Gastrocnemius medialis (tissue), 4 donors: ENCODE results near the gene CARNS1. TPM values are rescaled to one million over a fixed set of nuclear protein-coding genes. Genes with fewer than 3 reads are reported as not detected.

ENCODE experiments used
- ATAC-seq, 2 donors: fragments of 150-250 bp; one replicate each; pipeline ENCODE4 v1.9.1; 2016
- DNase-seq, 2 donors: peaks; one replicate each; pipeline ENCODE4 v3.0.0-alpha.2; 2019
- H3K27ac ChIP-seq, 4 donors: fragments of 200-600 bp; sonication (generic); 1 replicate in 1 of 4; 2 replicates in 3 of 4; pipeline ENCODE4 v1.5.1; 2016 to 2018; ENCODE audit warnings: mild to moderate bottlenecking in 2 of 4, moderate library complexity in 1 of 4
- H3K27me3 ChIP-seq, 3 donors: fragments of 200-600 bp; sonication (generic) in 2 of 3; 1 replicate in 1 of 3; 2 replicates in 2 of 3; pipeline versions ENCODE4 v1.5.1 to v1.6.0; 2016 to 2019; ENCODE audit warnings: mild to moderate bottlenecking in 1 of 3, moderate library complexity in 1 of 3
- H3K36me3 ChIP-seq, 2 donors: fragments of 200-600 bp; sonication (generic) in 1 of 2; one replicate each; pipeline ENCODE4 v1.5.1; 2017 to 2018
- H3K4me1 ChIP-seq, 2 donors: fragments of 200-600 bp; sonication (generic) in 1 of 2; one replicate each; pipeline ENCODE4 v1.5.1; 2016 to 2017; ENCODE audit warnings: mild to moderate bottlenecking in 2 of 2
- H3K4me3 ChIP-seq, 4 donors: fragments of 200-600 bp; sonication (generic) in 3 of 4; 1 replicate in 1 of 4; 2 replicates in 3 of 4; pipeline ENCODE4 v1.5.1; 2016 to 2019; ENCODE audit warnings: mild to moderate bottlenecking in 2 of 4
- H3K9me3 ChIP-seq, 3 donors: fragments of 200-600 bp; sonication (generic) in 2 of 3; 1 replicate in 1 of 3; 2 replicates in 2 of 3; pipeline ENCODE4 v1.5.1; 2016 to 2019
- CTCF ChIP-seq, 5 experiments: fragments of 450-650 bp in 3 of 5; fragments of 200-600 bp in 2 of 5; sonication (generic) in 2 of 5; IDR thresholded peaks in 4 of 5; conservative IDR thresholded peaks in 1 of 5; 1 replicate in 4 of 5; 2 replicates in 1 of 5; pipeline ENCODE4 v1.5.1; 2016 to 2019; ENCODE audit warnings: antibody characterized with exemption in 5 of 5, mild to moderate bottlenecking in 3 of 5, moderate library complexity in 3 of 5
- POLR2A ChIP-seq, 2 donors: fragments of 450-650 bp; IDR thresholded peaks; one replicate each; pipeline ENCODE4 v1.6.1; 2017; ENCODE audit warnings: antibody characterized with exemption in 2 of 2, mild to moderate bottlenecking in 2 of 2, moderate library complexity in 2 of 2
- in situ Hi-C, 4 donors: fragments of 200-750 bp; cut with MboI; loops; one replicate each; pipeline versions ENCODE4 v1.15.0 to v1.8.0; 2017; ENCODE audit warnings: low sequenced_read_pairs in 4 of 4
- intact Hi-C: fragments of 100-400 bp; cut with DNase I; formaldehyde crosslinking; loops from one replicate; pipeline ENCODE4 v1.15.1; 2023; ENCODE audit warnings: low total_unique reads
- total RNA-seq, 4 donors: library from RNA; depleted of rRNA; stranded (reverse); fragments of >200 nt; gene quantifications; one replicate each; pipeline versions ENCODE4 v1.1.0 to v1.2.3, GENCODE V29; 2016

CARNS1 gene
- 10 to 100 TPM in 1 of 4 donors, 1 to 10 TPM in 3; 2.5 to 11.0 (median 4.9) TPM for total RNA-seq

- Histone ChIP-seq H3K9me3 (no peaks in the 10 kb centered on the region), H3K27me3 (peaks cover 2 to 7% (median 4%) of the 10 kb centered on the region in 3 donors), H3K4me3 (peak within 1 kb of the TSS; percentile 40 to 56 (median 50)), H3K4me1 (peaks cover 46 to 53% of the 10 kb centered on the region in 2 donors), H3K27ac (peak within 1 kb of the TSS; percentile 78 to 97 (median 87)), H3K36me3 (no peaks in the 10 kb centered on the region)
- in situ Hi-C loops, result no loop called here
- intact Hi-C loops, result no loop called here
- TF ChIP-seq POLR2A (IDR thresholded peaks at IDR 0.05) (no peak), CTCF (IDR thresholded peaks at IDR 0.05 in 4 of 5, conservative IDR thresholded peaks at IDR 0.05 in 1 of 5) (no peak)
- ATAC-seq (peak in 1 of 2 donors; percentile 5), DNase-seq (peak in 1 of 2 donors; percentile 59)
Measured at GRCh38 chr11:67415501-67416304, at the start of gene CARNS1. Gene CARNS1, plus strand, starts transcription at chr11:67415678. Its CDS starts 522 bp downstream, at chr11:67416200.

DNA sequence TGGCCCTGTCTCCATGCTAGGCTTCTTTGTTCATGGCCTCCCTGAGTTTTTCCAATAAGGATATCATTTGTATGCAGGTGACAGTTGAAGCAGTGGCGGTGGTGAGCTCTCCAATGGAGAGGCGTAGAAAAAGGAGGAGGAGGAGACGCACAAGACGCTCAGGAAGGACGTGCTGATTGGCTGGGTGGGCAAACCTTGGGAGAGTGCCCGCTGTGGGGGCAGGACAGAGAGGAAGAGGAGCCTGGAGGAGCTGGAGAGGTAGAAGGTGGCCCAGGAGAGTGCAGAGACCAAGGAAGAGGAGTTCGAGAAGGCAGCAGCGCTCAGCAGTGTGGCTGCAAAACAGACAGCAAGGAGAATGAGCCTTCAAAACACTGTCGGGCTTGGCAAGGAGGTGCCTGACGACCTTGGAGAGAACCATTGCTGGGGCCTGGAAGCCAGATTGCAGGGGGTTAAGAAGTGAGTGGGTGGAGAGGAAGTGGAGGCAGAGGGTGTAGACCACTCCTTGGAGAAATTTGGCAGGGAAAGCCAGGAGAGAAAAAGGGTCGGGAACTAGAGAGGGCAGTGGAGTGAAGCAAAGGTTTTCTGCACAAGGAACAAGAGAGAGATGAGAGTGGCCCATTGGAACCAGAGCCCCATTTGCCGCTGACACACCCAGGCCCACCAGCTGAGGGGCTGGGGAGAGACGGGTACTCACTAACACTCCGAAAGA lies 49.6 kb upstream of the CARNS1 start:
- ATAC-seq, result no peak
- Histone ChIP-seq H3K9me3 (no peaks in the 10 kb centered on the region), H3K36me3 (no peaks in the 10 kb centered on the region), H3K4me3 (no peak overlapping the region), H3K27ac (no peak overlapping the region), H3K4me1 (no peaks in the 10 kb centered on the region), H3K27me3 (peaks cover 0 to 20% (median 16%) of the 10 kb centered on the region in 3 donors)
- TF ChIP-seq CTCF (IDR thresholded peaks at IDR 0.05 in 4 of 5, conservative IDR thresholded peaks at IDR 0.05 in 1 of 5), result no peak
- no peak for TF ChIP-seq POLR2A (IDR thresholded peaks at IDR 0.05)
- intact Hi-C loops (no loop called here), in situ Hi-C loops (no loop called here)
- DNase-seq, result no peak

- no peak for TF ChIP-seq CTCF (IDR thresholded peaks at IDR 0.05 in 4 of 5, conservative IDR thresholded peaks at IDR 0.05 in 1 of 5)
- no peak for TF ChIP-seq POLR2A (IDR thresholded peaks at IDR 0.05)
- no peaks in the 10 kb centered on the region for H3K36me3 ChIP-seq
- H3K9me3 ChIP-seq, result no peaks in the 10 kb centered on the region
- no peak overlapping the region for H3K4me3 ChIP-seq
- no peaks in the 10 kb centered on the region for H3K4me1 ChIP-seq
- DNase-seq (no peak), ATAC-seq (no peak)
- peaks cover 0 to 25% (median 16%) of the 10 kb centered on the region in 3 donors for H3K27me3 ChIP-seq
- in situ Hi-C loops (no loop called here), intact Hi-C loops (no loop called here)
- H3K27ac ChIP-seq, result no peak overlapping the region
Measured at GRCh38 chr11:67366546-67366945, 48.9 kb upstream of the CARNS1 start.

DNA sequence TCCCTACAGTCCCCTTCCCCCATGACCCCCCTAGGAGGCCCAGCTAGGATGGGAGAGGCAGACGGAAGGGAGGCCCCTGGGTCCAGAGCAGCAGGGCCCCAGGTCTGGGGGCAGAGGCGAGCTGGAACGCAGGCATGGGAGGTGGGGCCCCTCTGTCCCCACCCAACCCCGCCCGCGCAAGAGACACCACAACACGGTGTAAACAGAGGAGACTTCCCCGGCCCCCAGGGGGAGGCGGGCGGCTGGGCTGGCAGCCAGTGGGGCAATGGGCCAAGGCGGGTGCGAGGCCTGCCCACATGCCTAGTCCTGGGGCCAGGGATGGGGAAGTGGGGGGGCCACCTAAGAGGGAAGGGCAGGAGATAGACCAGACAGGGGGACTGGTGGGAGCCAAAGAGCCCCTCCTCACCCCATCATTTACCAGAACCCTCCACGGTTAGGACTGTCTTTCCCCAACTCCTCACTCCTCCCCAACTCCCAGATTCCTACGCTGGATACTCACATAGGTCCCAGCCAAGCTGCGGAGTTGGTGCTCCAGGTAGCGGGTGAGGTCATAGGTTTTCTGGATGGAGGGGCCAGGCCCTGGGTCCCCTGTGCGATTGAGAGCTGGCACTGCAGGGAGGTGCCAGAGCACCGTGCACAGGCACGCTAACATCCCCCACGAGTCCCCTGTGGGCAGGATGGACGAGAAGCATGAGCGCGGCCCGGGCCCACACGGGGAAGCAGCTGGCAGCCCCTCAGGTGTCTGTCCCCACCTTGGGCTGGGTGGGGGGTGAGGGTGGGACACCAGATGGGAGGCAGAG lies 48.3 kb upstream of the CARNS1 start:
- Histone ChIP-seq H3K4me1 (no peaks in the 10 kb centered on the region), H3K36me3 (no peaks in the 10 kb centered on the region), H3K27ac (no peak overlapping the region), H3K9me3 (no peaks in the 10 kb centered on the region), H3K27me3 (peaks cover 3 to 28% (median 20%) of the 10 kb centered on the region in 3 donors), H3K4me3 (no peak overlapping the region)
- DNase-seq (no peak), ATAC-seq (no peak)
- no peak for TF ChIP-seq POLR2A (IDR thresholded peaks at IDR 0.05)
- TF ChIP-seq CTCF (IDR thresholded peaks at IDR 0.05 in 4 of 5, conservative IDR thresholded peaks at IDR 0.05 in 1 of 5), result no peak
- intact Hi-C loops (no loop called here), in situ Hi-C loops (no loop called here)
